ENCODE results near the gene BCAP31.
"Not testable (repeated sequence)": the region's sequence is repeated elsewhere in the genome, so short reads cannot be mapped to it uniquely, and the experiment has no call there.

The BCAP31 gene

DNA sequence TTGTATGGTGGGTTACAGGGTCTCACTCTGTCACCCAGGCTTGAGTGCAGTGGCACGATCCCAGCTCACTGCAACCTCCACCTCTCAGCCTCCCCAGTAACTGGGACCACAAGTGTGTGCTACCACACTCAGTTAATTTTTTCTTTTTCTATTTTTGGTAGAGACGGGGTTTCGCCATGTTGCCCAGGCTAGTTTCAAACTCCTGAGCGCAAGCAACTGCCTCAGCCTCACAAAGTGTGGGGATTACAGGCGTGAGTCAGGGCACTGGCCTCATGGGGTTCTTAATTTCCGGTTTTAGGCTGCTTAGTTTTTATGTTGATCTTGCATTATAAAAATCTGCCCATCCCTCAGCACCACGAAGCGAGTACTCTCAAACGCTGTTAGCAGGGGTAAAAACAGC, 6.7 kb downstream of the BCAP31 start:
- no peak for DNase-seq (ENCODE audit: low read depth in 1 of 2, low spot score in 1 of 2)

DNA sequence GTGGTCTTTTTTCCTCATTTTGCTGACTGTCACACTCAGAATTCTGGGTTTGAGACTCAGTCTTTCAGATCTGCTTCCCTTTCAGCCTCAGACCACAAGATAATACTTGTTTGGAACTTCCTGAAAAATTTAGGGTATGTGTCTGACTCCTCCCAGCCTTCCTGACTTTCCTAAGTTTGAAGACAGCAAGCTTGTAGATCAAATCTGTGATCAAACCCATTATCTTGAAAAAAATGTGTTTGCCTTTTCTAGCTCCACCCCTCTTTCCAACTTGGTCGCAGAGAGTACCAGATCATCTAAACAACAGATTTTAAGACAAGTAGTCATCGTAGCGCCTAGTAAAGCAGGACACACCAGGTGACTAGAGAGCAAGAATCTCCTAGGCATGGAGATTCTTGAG, 9.9 kb downstream of the BCAP31 start:
- DNase-seq (ENCODE audit: low read depth in 1 of 2, low spot score in 1 of 2), result no peak

DNA sequence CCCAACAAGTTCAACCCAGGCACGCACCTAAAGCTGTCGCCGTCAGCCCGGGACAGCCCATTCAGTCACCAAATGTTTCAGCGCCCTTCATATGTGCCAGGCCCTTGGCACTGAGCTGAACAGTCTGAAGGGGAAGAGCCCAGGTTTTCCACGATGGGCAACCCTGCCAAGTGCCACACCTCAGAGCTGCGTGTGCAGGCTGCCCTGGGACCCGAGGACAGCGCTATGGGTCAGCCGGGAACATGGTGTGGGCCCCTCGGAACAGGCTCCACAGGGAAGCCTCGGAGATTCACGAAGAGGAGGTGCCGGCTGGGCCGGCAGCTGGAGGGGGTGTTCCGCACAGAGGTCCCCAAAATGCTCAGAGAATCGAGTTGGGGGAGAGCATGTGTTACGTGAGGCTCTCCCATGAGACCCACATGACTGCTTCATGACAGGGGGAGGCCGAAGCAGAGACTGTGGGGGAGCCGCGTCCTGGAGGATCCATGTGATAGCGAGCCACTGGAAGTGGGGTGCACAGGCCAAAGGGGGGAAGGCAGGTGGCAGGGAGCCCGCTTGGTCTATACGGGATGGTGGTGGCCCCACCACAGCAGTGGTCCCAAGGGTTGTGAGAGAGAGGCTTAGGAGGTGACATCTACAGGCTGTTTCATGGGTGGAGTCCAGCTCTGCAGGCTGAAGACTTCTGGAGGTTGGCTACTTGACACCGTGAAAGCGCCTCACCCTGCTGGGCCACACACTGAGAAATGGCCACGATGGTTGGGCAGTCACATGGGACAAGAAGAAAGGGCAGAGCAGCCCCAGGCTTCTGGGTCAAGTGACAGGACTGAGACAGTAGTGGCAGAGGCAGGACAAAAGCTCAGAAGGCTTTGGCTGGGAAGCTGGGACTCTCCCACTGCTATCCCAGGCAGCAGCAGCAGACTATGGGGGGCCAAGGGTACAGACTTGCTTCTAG, 14.2 kb downstream of the BCAP31 start:
- no peak for DNase-seq (ENCODE audit: low read depth in 1 of 2, low spot score in 1 of 2)

DNA sequence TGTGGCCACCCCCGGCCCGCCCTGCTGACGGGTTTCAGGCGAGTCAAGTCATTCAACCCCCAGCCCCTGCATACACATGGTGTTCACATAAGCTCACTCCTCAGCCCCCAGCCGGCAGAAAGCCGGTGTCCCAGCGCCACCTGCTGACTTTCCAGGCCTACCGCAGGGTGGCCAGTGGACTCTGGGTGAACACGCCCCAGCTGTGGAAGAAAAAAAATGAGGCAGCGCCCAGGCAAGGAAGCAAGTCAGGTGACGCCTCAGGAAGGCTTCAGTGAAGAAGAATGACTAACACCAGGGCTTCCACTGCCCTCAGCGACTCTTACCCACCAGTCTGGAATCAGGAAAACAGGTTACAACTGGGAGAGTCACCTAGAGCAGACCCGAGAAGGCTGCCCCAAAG, 15.8 kb downstream of the BCAP31 start:
- DNase-seq (ENCODE audit: low read depth in 1 of 2, low spot score in 1 of 2), result no peak

DNA sequence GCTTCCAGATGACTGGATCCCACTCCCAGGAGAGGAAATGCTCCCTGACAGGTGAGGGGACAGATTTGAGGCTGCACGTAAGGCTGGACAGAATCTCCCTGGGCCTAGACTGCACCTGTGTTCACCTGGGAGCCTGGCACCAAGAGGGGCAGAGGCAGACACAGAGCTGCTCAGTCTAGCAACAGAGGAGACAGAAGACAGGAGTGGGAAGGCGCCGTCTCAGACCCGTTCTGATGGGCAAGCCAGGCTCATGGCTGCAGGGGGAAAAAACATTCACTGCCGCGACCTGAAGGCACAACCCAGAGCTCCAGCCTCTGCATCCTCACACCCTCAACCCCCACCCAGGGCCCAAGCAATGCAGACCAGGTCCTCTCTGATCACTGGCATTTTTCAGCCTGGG, 16.8 kb downstream of the BCAP31 start:
- DNase-seq (ENCODE audit: low read depth in 1 of 2, low spot score in 1 of 2), result no peak

DNA sequence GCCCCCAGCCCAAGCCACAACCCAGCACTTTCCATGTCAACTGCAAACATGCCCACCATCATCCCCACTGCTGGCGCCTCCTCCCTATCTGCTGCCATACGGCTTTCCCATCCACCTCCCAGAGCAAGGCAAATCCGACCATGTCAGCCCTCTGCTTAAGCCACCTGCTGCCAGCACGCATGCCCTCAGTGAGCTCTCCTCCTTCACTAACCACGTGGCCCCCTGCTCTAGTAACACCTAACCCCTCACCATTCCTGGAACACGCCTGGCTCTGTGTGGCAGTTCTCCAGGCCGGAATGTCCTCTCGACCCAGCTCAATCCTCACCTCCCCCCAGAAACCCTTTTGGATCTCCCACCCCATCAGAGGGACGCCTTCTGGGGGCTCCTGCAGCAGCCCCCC, 17.4 kb downstream of the BCAP31 start:
- DNase-seq (ENCODE audit: low read depth in 1 of 2, low spot score in 1 of 2), result no peak

DNA sequence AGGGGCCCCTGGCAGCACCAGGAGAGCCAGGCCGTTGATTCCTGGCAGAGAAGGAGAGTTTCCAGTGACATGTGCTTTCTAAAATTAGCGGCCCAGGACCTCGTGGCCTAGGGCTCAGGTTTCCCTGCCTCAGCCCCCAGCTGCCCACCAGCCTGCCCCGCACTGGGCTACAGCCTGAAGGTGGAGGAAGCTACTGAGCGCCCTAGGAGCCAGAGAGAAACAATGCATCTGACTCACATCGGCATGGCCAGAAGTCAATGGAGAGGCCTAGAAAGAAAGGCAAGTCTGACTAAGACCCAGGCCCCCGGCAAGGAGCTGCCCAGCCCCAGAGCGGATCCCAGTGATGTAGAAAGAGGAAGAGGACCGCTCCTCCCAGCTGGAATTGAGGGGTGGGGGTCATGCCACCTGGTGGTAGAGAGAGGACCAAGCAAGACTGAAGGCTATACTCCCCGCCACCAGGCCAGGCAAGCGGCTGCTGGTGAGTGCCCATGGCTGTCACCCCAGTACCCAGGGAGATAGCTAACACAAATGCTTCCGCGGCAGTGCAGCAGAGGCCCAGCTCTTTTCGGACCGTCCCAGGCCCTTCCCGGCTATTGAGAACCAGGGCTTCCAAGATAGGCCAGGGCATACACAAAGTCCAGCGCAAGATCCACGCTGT, 18.7 kb downstream of the BCAP31 start:
- DNase-seq (ENCODE audit: low read depth in 1 of 2, low spot score in 1 of 2), result not testable (repeated sequence)

DNA sequence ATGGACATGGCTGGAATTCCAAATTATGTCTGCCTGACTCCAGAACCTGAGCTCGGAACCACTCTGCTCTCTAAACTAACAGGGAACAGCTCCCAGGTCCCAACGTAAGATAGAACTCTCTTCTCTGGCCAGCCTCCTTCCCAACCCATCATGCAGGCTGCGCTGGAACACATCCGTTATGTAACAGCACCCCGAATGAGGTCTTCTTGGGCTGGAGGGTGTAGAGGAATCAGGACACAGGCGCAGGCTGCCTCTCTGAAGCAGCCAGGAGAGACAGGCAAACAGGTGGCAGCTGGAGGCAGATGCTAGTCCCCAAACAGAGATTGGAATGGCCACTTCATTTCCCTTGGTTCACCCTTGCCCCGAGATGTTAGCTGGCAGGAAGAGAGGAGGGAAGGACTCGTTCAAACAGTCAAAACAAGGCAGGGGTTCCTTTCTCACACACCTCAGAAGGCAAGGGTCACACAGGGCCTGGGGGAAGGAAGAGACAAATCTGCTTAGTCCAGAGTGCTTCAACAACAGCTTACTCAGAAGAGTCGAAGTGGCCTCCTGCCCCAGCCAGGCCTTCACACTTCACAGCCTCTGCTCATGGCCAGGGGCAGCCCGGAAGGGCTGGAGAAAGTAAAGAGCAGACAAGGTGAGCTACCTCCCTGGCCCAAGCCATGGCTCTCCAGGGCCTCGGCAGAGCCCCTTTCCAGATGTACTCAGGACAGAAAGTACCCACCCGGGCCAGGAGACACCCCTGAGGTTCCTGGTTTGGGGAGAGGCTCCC, 19.4 kb downstream of the BCAP31 start:
- not testable (repeated sequence) for DNase-seq (ENCODE audit: low read depth in 1 of 2, low spot score in 1 of 2)

DNA sequence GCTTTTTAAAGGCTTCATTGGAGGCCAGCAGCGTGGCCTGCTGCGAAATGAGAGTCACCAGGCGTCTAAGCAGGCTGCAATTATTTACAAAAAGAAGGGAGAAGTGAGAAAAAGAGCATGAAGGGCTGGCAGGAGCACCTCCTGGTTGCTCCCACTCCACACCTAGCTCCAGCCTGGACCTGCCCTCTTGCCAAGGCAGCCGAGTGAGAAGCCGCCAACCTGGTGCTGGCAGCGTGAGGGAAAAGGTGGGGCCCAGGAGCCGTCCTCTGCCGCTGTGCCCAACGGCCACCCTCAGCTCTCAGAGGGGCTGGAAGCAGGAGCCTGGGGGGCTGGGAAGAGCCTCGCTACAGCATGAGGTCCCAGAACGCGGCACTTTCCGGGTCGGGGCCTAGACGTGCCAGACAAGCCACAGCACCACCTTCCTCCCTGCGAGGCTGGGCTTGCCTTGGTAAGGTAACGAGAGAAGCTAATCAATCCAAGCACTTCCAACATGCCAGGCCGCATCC, 20.1 kb downstream of the BCAP31 start:
- DNase-seq (ENCODE audit: low read depth in 1 of 2, low spot score in 1 of 2), result no peak

DNA sequence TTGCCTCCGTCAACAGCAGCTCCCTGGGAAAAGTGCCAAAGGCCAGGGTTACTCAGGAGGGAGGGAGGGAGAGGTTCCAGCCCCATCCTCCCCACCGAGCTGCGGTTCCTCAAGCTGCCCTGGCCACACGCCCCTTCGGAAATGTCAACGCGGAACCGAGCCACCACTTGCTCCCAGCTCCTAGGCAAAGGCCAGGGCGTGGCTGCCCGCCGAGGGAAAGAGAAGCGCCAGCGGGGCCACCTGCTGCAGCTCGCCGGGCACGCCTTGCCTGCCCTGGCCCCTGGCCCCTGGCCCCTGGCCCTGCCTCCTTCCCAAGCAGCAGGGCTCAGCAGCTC, 21.2 kb downstream of the BCAP31 start:
- DNase-seq (ENCODE audit: low read depth in 1 of 2, low spot score in 1 of 2), result no peak

DNA sequence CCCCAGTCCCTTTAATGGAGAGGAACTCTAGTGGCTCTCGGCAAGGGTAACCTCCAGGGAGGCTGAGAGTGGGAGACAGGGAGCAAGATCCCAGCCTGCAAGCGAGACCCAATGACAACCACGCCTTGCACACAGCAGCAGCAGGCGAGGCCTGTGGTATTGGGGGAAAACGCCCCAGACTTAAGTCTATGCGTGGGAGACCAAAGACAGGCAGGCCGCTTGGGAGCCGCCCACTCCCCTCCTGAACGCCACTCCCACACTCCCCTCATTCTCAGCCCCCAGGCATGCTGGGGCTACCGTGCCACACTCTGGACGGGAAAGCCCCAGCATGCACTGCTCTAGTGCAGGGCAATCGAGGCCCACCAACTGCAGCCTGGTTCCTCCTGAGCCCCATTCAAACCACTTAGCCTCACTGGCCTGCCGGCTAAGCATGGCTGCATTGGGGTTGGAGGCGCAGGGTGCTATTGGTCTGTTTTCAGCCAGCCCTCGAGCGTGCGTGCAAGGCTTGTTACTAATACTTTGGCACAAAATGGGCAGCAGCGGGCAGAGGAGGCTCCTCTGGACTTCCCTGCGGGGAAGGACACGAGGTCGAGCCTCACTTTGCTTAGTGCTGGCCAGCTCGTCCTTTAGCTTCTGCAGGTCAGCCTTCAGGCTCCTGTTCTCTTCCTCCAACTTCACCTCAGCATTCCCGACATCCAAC, 21.7 kb downstream of the BCAP31 start:
- no peak for DNase-seq (ENCODE audit: low read depth in 1 of 2, low spot score in 1 of 2)

DNA sequence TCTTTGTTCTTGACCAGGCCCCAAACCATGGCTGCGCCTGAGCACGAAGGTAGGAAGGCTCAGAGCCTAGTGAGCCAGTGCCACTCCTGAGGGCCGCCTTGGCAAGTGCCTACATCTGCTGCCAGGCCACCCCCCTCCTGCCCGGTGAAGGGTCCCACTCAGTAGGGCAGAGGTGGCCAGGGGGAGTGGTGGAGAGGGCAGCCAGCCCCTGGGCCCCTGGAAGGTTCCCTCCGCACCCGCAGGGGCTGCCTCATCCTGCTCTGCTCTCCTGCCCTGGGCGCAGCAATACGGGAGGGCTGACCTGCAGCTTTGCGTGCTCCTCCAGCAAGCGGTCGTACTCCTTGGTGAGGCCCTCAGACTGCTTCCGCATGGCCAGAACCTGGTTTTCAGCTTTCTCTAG, 22.5 kb downstream of the BCAP31 start:
- DNase-seq (ENCODE audit: low read depth in 1 of 2, low spot score in 1 of 2), result no peak

DNA sequence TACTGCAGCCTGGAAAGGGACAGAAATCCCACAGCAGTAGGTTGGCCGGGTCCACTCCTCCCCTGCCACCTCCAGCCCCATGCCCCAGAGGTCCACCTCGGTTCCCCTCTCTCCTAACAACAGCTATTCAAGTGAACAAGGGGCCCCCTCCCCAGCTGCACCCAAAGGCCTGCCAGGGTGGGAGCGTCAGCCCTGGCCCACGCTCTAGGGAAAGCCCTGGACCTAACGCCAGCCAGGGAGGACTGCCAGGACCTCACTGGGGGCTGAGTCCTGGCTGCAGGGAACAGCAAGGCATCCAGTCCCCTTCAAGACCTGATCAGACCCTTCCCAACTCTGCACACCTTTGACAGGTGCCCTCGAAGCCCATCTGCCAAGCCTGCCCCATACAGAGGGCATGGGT, 23.2 kb downstream of the BCAP31 start:
- no peak for DNase-seq (ENCODE audit: low read depth in 1 of 2, low spot score in 1 of 2)

DNA sequence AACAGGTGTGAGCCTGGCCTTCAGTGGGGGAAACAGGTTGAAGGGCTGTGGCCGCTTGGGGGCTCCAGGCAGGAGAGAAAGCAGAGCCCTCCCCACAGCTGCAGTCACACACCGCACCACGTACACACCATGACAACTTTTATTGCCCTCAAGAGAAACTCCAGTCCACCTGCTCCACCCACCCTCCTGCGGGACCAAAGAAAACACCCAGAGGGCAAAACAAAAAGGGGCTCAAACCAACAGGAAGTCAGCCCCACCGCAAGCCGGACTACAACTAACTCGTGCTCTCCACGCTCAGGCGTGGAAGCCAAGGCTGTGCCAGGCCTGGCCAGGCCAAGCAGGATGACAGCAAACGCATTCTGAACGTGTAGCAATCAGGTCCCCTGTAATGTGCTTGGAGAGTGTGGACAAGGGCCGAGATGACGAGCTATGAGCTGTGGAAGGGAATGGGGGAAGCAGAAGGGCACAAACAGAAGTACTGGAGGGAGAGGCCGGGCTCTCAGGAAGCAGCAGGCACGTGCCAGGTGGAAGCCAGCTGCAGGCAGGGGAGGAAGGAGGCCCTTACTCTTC, 23.7 kb downstream of the BCAP31 start:
- DNase-seq (ENCODE audit: low read depth in 1 of 2, low spot score in 1 of 2), result no peak

DNA sequence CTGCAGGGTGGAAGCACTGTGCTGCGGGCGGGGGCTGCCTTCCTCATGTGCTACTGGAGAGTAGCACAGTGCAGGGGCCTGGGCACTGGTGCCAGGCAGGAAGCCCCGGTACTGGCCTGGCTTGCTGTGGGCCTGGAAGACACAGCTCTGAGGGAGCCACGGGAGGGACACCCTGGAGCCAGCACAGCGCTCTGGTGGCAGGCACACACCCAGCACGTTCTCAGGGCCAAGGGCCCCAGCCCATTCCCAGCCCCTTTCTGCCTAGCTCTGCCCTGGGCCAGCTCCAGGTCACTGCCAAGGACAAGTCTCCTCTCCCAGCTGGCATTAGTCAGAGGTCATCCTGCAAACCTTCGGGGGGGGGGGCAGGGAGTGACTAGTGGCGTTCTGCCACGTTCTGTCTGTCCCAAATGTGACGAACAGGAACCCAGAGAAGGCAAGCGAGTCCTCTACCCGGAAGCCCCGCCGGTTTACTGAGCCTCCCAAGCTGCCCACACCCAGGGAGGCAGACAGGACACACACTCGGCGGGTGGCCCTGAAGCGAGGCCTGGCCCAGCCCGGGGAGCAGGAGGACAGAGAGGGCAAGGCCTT, 24.3 kb downstream of the BCAP31 start:
- DNase-seq (ENCODE audit: low read depth in 1 of 2, low spot score in 1 of 2), result not testable (repeated sequence)

DNA sequence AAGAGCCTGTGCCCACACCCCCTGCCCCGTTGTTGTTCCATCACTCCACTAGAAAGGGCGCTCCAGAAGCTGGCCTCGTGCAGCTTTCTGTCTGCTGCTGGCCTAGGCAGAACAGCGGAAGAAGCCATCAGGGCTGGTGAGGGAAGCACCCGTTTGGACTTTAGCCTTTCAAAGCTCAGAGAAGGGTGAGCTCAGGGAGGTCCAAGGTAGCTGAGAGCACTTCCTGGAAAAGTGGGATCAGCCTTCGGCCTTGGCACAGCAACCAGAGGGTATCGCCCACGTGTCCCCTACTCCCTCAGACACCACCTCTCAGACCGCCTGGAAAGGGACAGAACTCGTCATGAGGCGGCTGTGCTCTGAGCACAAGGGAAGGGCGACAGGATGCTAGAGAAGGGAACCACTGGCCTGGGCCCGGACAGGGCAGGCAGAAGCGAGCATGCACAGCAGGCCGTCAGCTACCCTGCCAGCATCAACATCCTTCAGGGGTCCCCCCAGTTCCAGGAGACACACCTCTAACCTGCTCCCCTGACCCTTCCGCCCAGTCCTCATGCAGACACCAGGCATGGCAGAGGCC, 24.9 kb downstream of the BCAP31 start:
- DNase-seq (ENCODE audit: low read depth in 1 of 2, low spot score in 1 of 2), result not testable (repeated sequence)

DNA sequence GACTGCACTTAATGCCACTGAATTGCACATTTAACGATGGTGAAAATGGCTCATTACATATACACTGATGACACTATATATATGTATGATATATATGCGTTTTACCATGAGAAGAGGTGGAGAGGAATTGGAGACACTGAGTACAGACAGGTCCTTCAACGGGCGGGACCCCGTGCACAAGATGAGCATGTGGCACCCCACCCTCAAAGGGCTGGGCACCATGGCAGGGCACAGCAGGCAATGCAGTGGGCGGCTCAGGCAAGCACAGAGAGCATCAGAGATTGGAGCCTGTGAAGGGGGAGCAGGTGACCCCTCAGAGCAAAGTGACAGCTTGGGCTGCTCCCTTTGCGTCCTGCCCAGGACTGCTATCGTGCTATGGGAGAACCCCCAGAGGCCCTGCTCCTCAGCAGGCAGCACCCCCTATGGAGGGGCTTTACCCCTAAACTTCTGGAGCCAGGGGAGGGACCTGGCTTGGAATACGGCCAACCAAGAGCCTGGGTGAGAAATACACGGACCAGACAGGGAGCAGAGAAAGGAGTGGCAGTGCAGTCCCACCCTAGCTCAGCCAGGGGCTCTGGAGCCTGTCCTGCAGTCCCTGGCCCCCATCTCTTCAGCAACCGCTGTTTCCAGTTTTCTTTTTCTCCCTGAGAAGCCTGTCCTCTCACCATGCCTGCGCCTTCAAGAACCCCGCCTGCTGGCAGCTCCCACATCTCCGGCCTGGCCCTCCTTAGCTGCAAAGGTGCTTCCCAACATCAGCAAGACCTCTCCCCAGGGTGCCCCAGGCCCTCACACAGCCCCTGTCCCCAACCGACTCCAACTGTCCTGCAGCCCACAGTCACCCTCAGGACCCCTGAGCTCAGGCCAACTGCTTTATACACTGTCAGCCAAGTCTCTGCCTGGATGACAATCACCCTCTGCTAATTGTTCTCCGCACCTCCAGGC, 26.0 kb downstream of the BCAP31 start:
- no peak for DNase-seq (ENCODE audit: low read depth in 1 of 2, low spot score in 1 of 2)

DNA sequence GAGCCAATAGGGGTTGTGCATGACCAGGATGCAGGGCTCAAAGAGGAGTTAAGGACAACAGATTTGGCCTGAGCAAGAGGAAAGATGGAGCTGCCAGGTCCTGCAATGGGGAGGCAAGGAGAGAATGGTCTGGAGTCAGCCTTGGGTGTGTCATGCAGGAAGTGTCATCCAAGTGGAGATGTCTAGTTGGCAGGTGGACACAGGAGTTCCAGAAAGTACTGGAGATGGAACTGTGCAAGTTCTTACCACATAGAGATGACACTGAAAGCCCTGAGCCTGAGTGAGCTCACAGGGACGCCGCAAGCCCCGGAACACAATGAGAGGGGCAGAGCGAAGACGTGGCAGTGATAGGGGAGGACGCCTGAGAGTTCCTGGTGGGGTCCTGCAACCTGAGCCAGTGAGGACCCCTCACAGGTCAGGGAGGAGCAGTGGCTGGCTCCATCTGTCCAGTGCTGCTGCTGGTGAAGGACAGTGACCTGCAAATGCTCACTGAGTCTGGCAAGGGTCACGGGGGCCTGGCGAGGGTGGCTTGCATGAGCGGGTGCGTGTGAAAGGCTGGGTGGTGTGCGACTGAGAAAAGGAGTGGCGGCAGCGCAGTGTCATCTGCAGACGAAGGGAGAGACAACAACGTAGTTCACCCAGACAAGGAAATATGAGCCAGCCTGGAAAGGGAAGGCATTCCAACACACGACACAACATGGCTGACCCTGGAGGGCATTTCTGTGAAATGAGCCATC, 27.0 kb downstream of the BCAP31 start:
- not testable (repeated sequence) for DNase-seq (ENCODE audit: low read depth in 1 of 2, low spot score in 1 of 2)

All from activated T-helper 1 cell treated with anti-CD3 and anti-CD28 coated beads, Interleukin-2, amount 50 U/mL, for 16 hours (primary cell).